HG03196 (cell line): ENCODE measurements around the gene L3MBTL2.

Source experiments
- ATAC-seq: cut with Tn5 transposase; IDR thresholded peaks from one replicate; pipeline ENCODE4 v1.9.1; 2021; ENCODE audit not compliant: unreplicated experiment

The L3MBTL2 gene

DNA sequence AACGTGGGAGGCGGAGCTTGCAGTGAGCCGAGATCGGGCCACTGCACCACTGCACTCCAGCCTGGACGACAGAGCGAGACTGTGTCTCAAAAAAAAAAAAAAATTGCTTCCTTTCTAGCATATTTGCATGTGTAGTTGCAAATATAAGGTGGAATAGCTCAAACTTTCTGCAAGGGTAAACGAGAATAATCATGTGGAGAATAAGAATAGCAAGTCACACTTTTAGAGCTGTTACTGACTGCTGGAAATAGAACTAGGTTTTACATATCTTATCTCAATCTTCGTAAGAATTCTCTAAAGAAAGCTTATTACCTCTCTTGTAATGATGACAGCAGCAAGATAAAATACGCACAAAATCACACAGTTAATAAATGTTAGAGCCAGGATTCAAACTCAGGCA, 1.6 kb downstream of the L3MBTL2 start:
- no peak for ATAC-seq

DNA sequence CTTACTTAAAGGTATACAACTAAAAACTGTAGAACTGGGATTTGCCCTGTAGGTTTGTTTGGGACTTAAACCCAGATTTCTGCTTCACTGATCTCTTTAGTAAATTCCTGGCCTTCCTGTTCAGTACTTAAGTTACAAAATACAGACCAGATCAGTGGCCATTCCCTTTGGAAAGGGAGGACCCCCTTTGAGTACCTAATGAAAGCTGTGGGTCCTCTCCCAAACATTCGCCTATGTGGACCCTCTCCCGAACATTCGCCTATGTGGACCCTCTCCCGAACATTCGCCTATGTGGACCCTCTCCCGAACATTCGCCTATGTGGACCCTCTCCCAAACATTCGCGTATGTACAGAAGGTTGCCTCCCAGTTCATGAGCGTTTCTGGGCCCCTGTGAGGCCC, 10.3 kb downstream of the L3MBTL2 start:
- ATAC-seq: no peak

DNA sequence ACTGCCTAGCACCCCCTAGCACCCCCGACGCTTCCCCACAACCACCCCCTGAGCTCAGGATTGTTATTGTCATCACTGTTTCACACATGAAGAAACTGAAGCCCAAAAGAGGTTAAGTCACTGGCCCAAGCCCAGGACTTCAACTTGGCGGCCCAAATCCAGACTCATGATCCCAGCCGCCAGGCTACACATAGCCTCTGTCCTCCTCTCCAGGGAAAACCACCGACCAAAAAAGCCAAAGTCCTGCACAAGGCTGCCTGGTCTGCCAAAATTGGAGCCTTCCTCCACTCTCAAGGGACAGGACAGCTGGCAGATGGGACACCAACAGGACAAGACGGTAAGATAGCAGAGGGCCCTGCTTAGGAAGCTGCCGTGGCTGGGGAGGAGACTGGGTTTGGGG, 10.8 kb downstream of the L3MBTL2 start:
- no peak for ATAC-seq

DNA sequence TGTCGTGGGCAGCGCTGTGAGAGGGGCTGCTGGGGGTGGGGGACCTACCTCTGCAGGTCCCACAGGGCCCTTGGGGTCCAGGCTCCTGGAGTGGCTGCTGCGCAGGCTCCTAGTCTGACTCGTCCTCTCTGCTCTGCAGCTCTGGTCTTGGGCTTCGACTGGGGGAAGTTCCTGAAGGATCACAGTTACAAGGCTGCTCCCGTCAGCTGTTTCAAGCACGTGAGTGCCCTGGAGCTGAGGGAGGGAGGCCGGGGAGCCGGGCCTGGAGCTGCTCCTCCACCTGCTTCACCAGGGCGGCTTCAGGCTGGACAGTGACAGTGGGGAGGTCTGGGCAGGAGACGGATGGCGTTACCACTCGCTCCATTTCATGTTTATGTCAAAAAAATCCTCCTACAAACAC, 11.9 kb downstream of the L3MBTL2 start:
- ATAC-seq: no peak

DNA sequence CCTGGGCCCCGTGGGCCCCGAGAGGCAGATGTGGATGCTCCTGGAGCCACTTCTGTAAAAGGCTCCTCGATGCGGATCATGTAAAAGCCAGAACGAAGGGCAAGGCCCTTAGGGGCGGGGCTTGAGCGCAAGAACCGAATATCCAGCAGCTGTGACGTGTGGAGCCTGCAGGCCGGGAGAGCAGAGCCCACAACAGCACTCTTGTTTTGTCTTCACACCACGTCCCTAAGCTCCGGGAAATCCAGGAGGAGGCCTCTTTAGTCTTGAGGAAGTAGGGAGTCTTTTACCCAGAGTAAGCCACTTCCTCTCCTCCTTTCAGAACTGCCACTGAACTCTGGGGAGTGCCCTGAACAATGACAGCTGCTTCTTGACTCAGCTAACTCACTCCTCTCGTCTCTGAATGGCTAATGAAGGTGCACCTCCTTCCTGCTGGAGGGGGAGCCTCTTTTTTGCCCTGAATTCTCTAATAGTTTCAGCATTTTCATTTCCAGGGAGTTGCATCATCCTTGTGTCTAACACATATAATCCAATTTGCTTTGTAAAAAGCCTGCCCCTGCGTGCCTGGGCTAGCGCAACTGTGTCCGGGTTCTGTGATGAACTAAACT, 12.5 kb downstream of the L3MBTL2 start:
- no peak for ATAC-seq

DNA sequence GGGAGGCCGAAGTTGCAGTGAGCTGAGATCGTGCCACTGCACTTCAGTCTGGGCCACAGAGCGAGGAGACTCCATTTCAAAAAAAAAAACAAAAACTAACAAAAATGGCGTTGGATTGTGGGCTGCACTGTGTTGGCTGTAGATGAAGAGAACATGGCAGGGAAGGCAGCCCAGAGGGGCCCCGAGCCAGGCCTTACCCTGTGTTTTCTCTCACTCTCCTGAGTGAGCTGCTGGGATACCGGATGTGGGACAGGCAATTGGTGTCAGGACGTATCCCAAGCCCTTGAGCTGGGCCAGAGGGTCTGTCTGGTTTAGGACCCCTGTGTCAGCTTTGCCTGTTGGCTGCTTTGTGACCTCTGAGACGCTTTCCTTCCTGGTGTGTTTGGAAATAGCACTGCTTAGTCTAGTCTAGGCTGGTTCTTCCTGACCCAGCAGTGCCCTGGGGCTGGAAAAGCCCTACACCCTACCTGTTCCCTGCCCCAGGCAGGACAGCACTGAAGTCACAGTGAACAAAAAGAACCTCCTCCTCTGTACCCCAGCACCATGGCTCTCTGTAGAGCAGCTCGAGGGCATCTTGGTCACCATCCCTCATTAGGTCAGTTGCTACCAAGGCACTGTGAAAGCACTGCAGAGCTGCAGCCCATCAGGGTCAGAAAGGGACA, 17.9 kb downstream of the L3MBTL2 start:
- no peak for ATAC-seq

DNA sequence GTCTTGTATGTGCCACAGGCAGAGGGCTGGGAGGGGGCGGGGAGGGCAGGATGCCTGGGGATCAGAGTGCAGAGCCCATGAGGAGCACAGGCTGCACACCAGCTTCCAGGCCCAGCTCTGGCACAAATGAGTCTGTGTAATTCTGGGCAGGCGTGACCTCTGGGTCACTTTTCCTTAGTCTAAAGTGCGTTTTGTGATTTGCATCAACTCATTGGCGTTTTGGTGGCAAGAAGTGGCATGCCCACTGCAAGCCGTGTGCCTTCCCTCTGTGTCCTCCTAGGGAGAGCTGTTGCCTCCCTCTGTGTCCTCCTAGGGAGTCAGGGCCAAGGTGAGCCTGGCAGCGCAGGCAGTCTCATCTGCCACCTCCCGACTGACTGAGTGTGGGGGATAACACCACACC, 18.4 kb downstream of the L3MBTL2 start:
- ATAC-seq: no peak

DNA sequence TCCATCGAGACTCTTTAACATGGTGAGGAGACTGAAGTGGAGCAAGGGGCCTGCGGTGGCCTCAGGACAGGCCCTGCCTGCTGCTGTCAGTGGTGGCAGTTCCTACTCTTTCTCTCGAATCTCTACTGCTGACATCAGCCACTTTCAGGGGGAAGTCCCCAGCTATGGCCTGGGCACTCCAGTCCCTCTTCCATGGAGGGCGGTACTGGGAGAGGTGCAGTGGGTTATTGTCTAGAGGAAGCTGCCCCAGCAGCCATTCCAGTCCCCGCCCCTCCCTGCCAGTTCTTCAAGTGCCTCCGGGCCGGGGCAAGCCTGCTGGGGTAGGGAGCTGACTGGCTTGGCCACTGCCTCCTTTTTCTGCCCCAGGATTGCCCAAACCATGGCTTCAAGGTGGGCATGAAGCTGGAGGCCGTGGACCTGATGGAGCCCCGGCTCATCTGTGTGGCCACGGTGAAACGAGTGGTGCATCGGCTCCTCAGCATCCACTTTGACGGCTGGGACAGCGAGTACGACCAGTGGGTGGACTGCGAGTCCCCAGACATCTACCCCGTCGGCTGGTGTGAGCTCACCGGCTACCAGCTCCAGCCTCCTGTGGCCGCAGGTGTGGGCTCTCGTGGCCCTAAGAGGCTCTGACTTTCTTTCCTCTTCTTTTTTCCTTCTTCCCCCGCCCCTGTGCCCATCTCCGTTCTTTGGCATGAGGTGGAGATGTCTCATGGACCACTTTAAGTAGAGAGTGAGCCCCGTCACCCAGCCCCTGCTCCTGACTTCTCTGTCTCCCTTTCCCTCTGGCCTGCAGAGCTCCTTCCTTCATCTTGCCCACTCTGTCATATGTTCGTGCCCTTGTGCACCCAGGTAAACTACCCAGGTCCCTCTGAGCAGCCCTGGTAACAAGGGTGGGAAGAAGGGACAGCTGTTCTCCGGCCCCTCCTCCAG, 21.9 kb downstream of the L3MBTL2 start:
- no peak for ATAC-seq

DNA sequence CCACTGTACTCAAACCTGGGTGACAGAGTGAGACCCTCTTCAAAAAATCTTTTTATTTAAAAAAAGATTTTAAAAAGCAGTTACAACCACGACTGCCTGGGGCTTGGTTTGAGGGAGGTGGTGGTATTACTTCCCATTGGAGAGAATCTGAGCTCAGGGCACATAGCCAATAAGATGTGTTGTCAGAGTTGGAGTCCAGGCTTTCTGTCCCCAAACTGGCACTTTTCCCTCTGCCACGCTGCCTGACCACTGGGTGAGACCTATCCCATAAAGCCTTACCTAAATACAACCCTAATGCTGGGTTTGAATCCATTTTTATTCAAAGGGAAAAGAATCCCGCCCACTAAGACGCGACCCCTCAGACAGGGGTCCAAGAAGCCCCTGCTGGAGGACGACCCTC, 24.1 kb downstream of the L3MBTL2 start:
- no peak for ATAC-seq

DNA sequence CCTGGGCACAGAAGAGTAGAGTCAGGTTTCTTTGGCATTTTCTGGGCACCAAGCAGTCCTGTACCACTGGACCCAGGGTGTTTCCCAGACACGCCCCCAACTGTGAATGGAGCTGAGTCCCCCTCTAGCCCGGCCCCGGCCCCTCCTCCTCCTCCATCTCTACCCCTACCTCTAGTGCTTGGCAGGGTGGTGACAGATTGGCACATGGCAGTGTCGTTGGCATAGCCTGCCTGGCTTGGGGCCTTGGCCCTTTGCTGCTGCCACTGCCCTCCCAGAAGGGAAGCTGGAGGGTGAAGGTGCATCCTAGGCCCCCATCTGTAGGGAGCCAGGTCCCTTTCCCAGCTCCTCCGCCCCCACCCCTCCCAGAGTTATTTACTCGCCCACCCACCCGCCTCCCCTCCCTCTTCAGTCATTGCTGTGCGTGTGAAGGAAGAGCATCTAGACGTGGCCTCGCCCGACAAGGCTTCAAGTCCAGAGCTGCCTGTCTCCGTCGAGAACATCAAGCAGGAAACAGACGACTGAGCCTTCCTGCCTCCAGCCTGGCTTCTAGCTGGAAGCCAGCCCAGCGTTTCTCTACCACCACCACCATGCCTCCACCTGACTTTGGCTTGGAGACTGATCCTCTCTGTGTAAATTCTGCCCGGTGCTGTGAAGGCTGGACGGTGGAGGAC, 24.8 kb downstream of the L3MBTL2 start:
- ATAC-seq: no peak

DNA sequence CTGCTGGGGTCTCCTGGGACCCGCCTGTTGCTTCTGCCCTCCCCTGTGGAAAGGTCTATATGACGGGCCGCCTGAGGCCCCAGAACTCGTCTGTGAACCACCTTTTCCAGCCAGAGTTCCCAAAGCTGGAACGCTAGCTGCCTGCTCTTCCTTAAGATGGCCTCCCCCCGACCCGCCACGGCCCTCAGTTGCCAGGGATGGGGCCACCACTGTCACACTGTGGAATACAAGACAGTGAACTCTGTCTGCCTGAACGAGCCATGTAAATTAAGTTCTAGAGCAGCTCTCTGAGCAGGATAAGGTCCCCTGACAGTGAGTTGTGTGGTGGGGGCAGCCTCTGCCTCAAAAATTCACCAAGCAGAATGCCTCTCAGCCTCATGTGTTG, 25.3 kb downstream of the L3MBTL2 start:
- ATAC-seq: no peak

DNA sequence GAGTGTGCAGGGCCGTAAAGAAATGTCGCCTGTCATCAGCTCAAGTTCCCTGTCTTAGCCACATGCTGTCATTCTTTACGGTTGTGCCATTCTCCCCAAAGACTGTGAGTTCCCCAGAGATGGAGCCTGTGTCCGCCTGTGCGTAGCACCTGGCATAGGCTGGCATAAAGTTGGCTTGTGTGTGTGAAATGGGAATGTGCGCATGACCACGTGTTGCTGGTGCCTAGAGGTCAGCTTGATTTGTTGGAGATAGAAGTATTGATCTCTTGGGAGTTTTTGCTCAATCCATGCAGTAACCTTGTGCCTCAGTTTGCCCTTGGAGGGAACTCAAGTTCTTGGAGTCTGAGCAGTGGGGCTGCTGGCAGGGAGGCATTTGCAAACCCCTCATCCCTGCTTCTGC, 26.3 kb downstream of the L3MBTL2 start:
- ATAC-seq: no peak

DNA sequence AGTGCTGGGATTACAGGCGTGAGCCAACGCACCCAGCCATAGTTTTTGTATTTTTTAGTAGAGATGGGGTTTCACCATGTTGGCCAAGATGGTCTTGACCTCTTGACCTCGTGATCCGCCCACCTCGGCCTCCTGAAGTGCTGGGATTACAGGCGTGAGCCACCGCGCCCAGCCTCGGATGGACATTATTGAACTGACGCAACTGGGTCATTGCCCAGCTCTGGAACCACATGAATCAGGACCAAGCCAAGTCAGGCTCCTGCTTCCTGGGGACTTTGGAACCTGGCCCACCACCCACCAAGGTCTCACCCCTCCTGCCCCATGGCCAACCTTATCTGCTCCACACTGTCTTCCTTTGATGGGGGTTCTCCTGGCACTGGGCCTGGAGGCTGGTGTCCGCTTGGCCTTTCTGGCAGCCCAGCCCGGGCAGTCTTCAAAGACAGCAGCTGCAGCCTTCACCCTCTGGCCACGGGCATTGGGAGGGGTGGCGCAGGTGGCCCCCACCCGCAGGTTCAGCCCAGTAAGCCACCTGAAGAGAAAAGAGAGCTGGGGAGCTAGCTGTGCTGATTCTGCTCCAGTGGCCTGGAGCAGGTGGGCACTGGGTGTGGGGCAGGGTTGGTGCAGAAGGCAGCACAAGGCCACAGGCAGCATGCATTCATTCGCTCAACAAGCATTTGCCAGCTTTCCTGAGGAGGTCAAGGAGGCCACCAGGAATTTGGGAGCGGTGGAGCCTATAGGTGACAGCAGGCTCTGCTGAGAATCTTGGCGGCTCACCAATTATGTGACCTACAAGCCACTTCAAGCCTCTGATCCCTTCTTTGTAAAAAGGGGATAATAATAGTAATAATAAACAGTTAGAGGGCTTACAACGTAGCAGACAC, 29.9 kb downstream of the L3MBTL2 start:
- no peak for ATAC-seq

DNA sequence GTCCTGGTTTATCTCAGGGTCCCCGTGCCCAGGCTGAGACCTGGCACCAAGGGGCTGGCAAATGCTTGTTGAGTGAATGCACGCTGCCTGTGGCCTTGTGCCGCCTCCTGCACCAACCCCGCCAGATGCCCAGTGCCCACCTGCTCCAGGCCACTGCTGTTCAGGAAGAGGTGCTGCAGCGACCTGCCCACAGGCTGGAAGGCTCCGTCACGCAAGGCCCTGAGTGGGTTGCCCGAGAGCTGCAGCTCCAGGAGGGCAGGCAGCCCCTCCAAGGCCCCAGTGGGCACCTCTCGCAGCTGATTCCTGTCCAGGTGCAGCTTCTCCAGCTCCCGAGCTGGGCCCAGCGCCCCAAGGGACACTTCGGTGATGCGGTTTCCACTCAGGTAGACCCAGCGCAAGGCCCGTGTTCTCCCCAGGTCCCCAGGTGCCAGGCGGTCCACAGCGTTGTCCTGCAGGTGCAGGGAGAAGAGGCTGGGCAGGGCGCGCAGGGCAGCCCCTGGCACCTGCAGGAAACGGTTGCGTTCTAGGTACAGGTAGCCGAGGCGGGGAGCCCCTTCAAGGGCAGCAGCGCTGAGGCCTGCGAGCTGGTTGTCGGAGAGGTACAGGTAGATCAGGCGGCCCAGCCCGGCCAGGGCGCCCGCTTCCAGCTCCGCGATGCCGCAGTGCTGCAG, 32.1 kb downstream of the L3MBTL2 start:
- ATAC-seq: no peak

DNA sequence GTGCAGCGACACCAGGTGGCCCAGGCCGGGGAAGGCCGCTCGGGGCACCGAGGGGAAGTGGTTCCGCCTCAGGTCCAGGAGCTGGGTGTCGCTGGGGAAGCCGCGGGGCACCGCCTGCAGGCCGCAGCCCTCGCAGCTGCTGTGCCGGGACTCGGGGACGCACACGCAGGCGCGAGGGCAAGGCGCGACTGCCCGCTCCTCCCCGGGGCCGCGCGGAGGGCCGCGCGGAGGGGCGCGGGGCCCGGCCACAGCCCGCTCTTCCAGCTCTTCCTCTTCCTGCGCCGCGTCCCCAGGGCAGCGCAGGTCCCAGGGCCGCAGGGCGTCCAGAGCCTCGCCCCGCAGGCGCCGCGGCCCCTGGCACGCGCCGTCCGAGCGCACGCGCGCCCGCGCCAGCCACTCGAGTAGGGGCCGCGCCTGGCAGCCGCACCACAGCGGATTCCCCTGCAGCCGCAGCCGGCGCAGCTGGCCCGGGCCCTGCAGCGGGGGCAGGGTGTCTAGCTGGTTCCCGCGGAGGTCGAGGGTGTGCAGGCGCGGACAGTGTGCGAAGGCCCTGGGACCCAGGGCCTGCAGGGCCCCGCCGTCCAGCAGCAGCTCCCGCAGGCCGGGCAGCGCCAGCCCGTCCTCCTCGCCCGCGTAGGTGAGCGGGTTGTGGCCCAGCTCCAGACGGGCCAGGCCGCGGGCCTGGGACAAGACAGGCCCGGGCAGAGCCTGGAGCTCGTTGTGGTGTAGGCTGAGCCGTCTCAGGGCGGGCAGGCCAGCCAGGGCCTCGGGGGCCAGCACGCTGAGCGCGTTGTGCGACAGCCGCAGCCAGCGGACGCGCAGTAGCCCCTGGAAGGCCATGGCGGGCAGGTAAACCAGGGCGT, 32.8 kb downstream of the L3MBTL2 start:
- ATAC-seq: peak; percentile 47

DNA sequence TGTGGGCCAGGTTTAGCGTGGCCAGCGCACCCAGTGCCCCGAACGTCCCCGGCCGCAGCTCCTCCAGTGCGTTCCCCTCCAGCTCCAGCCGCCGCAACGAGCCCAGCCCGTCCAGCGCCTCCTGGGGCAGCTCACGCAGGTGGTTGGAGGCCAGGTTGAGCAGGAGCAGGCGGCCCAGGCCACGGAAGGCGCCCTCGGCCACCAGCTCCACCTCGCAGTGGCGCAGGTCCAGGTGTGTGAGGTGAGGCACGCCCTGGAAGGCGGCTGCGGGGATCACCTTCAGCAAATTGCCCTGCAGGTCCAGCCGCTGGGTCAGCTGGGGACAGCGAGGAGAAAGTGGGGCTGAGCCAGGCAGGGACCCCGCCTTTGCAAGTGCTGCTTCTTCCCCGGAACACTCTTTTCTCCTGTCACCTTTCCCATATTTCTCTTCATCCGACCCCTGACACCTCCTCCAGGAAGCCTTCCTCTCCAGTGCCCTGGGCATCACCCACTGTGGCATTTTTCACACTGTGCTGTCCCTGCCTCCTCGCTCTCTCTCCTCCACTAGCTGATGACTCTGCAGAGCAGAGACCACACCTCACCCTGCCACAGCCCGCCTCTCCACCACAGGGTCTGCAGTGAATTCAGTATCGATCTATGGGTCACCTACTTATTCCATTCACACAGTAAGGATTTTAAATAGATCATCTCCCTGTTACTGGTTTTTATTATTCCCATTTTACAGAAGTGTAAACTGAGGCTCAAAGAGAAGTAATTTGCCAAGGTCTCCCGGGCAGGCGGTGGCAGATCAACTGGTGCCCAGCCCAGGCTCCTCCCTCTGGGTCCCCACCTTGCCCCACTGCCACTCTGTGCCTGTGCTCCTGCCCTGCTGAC, 33.7 kb downstream of the L3MBTL2 start:
- ATAC-seq: no peak

DNA sequence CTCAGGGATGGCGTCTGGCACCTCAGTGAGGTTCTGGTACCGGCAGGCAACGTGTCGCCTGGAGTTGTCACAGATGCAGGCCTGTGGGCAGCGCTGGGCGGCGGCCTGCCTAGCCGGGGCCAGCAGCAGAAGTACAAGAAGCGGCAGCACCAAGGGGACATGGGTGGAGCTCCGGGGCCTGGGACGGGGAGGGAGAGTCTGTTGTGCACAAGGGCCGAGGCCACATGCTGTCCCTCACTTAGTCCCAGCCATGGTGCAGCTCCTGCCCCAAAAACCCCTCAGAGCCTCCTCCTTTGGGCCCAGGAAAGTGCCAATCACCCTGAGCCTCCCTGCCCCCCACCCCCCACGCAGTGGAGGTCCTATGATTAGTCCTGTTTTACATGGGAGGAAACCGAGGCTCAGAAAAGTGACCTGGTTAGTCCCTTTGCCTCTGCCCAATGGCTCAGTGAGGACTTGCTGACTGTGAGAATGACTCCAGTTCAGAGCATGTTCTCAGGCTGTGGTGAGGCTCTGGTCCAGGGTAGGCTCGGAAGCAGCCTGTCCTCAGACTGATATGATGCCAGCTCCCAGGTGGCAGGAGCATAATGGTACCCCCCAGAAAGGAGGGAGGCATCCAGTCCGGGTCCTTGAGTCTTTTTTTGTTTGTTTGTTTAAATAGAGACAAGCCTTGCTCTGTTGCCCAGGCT, 34.5 kb downstream of the L3MBTL2 start:
- no peak for ATAC-seq
